K562 (cell line): ENCODE results near the gene KCNMB2. TPM values are rescaled to one million over a fixed set of nuclear protein-coding genes. Genes with fewer than 3 reads are reported as not detected.

Source experiments
- ATAC-seq: fragments of 200-7000 bp; cut with Tn5 transposase; 3 replicates; pipeline ENCODE4 v1.9.1; 2020; ENCODE audit warnings: moderate library complexity
- BruUV-seq: library from RNA; stranded (reverse); fragments of 400-500 nt; replicated peaks from 2 replicates; lab custom pipeline; 2021; lab: Mats Ljungman, UMichigan
- CTCF ChIA-PET: fragments of 300-600 bp; formaldehyde crosslinking; extraction: SDS; loops from one replicate; lab custom pipeline; 2021; ENCODE audit warnings: low intra/inter-chr PET ratio; lab: Yijun Ruan, JAX
- POLR2A ChIA-PET: fragments of 300-600, 350-650 bp; sonication (Branson Sonifier 250); formaldehyde crosslinking; extraction: SDS; loops from one replicate; lab custom pipeline; 2021; ENCODE audit warnings: antibody characterized with exemption, inconsistent platforms; lab: Yijun Ruan, JAX
- DNase-seq, 4 experiments: peaks; one replicate each; pipeline versions ENCODE4 v3.0.0 to v3.0.0-alpha.2; 2011 to 2018; ENCODE audit warnings: low spot score in 3 of 4, mixed read lengths in 3 of 4; ENCODE audit errors: extremely low read depth in 1 of 4
- FAIRE-seq: peaks from 2 replicates; lab custom pipeline; 2011; peaks lifted over from hg19 to GRCh38; lab: Jason Lieb, UNC
- H2AFZ ChIP-seq: 2 replicates; pipeline ENCODE4 v1.6.0; 2011; ENCODE audit warnings: low read depth, low read length, control low read depth, inconsistent platforms
- H3K27ac ChIP-seq: fragments of 200-600 bp; 3 replicates; pipeline ENCODE4 v1.8.0; 2011; ENCODE audit warnings: low read depth, mild to moderate bottlenecking, control low read depth, inconsistent platforms, low read length, moderate library complexity, mixed read lengths; ENCODE audit errors: extremely low read depth
- H3K27me3 ChIP-seq, 2 experiments: fragments of 300-600 bp in 1 of 2; 2 replicates in 1 of 2; 3 replicates in 1 of 2; pipeline versions ENCODE4 v1.6.0 to v1.8.0; 2011; ENCODE audit warnings: inconsistent platforms in 2 of 2, low read length in 2 of 2, mild to moderate bottlenecking in 1 of 2, mixed read lengths in 1 of 2, moderate library complexity in 1 of 2; ENCODE audit not compliant: control insufficient read depth in 2 of 2, insufficient read depth in 2 of 2
- H3K36me3 ChIP-seq: fragments of 300-600 bp; 3 replicates; pipeline ENCODE4 v1.8.0; 2011; ENCODE audit warnings: mild to moderate bottlenecking, low read length, inconsistent platforms; ENCODE audit not compliant: control insufficient read depth, insufficient read depth
- H3K4me1 ChIP-seq, 2 experiments: fragments of 200-600 bp in 1 of 2; replicated peaks in 1 of 2; 2 replicates in 1 of 2; 3 replicates in 1 of 2; pipeline versions ENCODE4 v1.5.1 to v1.8.0; 2011; ENCODE audit warnings: inconsistent platforms in 2 of 2, low read length in 2 of 2, mild to moderate bottlenecking in 1 of 2, mixed read lengths in 1 of 2, moderate library complexity in 1 of 2; ENCODE audit not compliant: control insufficient read depth in 2 of 2, insufficient read depth in 2 of 2
- H3K4me2 ChIP-seq: 2 replicates; pipeline ENCODE4 v1.6.1; 2011; ENCODE audit warnings: low read length, control low read depth, inconsistent platforms, mixed read lengths; ENCODE audit not compliant: insufficient read depth
- H3K4me3 ChIP-seq: fragments of 200-600 bp; sonication (generic), shearing (Covaris generic); 2 replicates; pipeline ENCODE4 v1.5.1; 2016; ENCODE audit warnings: control low read depth, inconsistent platforms
- H3K79me2 ChIP-seq: fragments of 200-600 bp; 3 replicates; pipeline ENCODE4 v1.8.0; 2011; ENCODE audit warnings: low read length, inconsistent platforms; ENCODE audit not compliant: control insufficient read depth, insufficient read depth
- H3K9ac ChIP-seq, 2 experiments: 2 replicates each; pipeline versions ENCODE4 v1.6.0 to v1.6.1; 2011; ENCODE audit warnings: low read depth in 2 of 2, low read length in 2 of 2, control low read depth in 1 of 2, inconsistent platforms in 1 of 2, mild to moderate bottlenecking in 1 of 2, mixed read lengths in 1 of 2; ENCODE audit not compliant: insufficient read depth in 1 of 2
- H3K9me1 ChIP-seq: one replicate; pipeline ENCODE4 v1.6.0; 2011; ENCODE audit warnings: inconsistent platforms, mild to moderate bottlenecking, low read length, moderate library complexity; ENCODE audit not compliant: control insufficient read depth, insufficient read depth
- H3K9me3 ChIP-seq: replicated peaks from 2 replicates; pipeline ENCODE4 v1.5.1; 2011; ENCODE audit warnings: low read depth, low read length, inconsistent platforms; ENCODE audit not compliant: control insufficient read depth, insufficient read depth
- H4K20me1 ChIP-seq: replicated peaks from 2 replicates; pipeline ENCODE4 v1.6.1; 2011; ENCODE audit warnings: low read length, inconsistent platforms, mixed read lengths; ENCODE audit not compliant: control insufficient read depth, insufficient read depth
- CBFA2T3 ChIP-seq: fragments of 450-650 bp; IDR thresholded peaks from 2 replicates; pipeline ENCODE4 v1.6.1; 2017
- CREB1 ChIP-seq, 2 experiments: sonication (generic) in 1 of 2; formaldehyde crosslinking in 1 of 2; IDR thresholded peaks; 2 replicates each; pipeline versions ENCODE4 v1.6.1 to v1.8.0; 2012 to 2022; ENCODE audit warnings: inconsistent platforms in 1 of 2, mild to moderate bottlenecking in 1 of 2, missing genetic modification reagents in 1 of 2, moderate library complexity in 1 of 2
- DACH1 ChIP-seq: fragments of 450-650 bp; IDR thresholded peaks from 2 replicates; pipeline ENCODE4 v1.6.1; 2018; ENCODE audit not compliant: partially characterized antibody
- FOXJ2 ChIP-seq: fragments of 200-800 bp; sonication (Bioruptor generic); IDR thresholded peaks from 2 replicates; pipeline ENCODE4 v1.6.1; 2016; ENCODE audit warnings: missing genetic modification characterization, missing compliant biosample characterization
- GABPA ChIP-seq: fragments of 200-800 bp; sonication (Bioruptor generic); conservative IDR thresholded peaks from 2 replicates; pipeline ENCODE4 v1.6.1; 2016; ENCODE audit warnings: low read depth, missing genetic modification characterization, missing compliant biosample characterization
- LARP7 ChIP-seq: fragments of 450-650 bp; IDR thresholded peaks from 2 replicates; pipeline ENCODE4 v1.6.1; 2016
- NFE2L1 ChIP-seq: fragments of 450-650 bp; IDR thresholded peaks from 2 replicates; pipeline ENCODE4 v1.6.1; 2016; ENCODE audit warnings: missing genetic modification characterization, low read depth, mild to moderate bottlenecking, missing compliant biosample characterization, moderate library complexity, borderline replicate concordance
- POLR2B ChIP-seq: fragments of 450-650 bp; IDR thresholded peaks from 2 replicates; pipeline ENCODE4 v1.6.1; 2018; ENCODE audit warnings: low read depth; ENCODE audit not compliant: partially characterized antibody
- RBBP5 ChIP-seq: fragments of 200-600 bp; sonication (generic); IDR thresholded peaks from 2 replicates; pipeline ENCODE4 v1.6.1; 2012; ENCODE audit warnings: borderline replicate concordance, mild to moderate bottlenecking, low read length, control low read depth, inconsistent platforms; ENCODE audit not compliant: insufficient read depth, poor library complexity, severe bottlenecking
- TAF7 ChIP-seq: fragments of 450-650 bp; IDR thresholded peaks from 2 replicates; pipeline ENCODE4 v1.6.1; 2016; ENCODE audit warnings: missing genetic modification characterization, missing compliant biosample characterization
- TBL1XR1 ChIP-seq, 2 experiments: IDR thresholded peaks; 2 replicates each; pipeline ENCODE4 v1.6.1; 2012; ENCODE audit warnings: improper control_type of control experiment in 2 of 2, low read length in 2 of 2, mild to moderate bottlenecking in 1 of 2
- ZNF133 ChIP-seq: fragments of 250-450 bp; sonication (Bioruptor Pico); IDR thresholded peaks from 2 replicates; pipeline ENCODE4 v1.4.0; 2020; ENCODE audit warnings: mild to moderate bottlenecking
- ZNF224 ChIP-seq: sonication (generic); formaldehyde crosslinking; IDR thresholded peaks from 2 replicates; pipeline ENCODE4 v1.8.0; 2022; ENCODE audit warnings: mild to moderate bottlenecking, missing genetic modification reagents
- ZNF277 ChIP-seq: fragments of 250-450 bp; sonication (Bioruptor Pico); IDR thresholded peaks from 2 replicates; pipeline ENCODE4 v1.8.0; 2022; ENCODE audit warnings: inconsistent platforms, mild to moderate bottlenecking, moderate library complexity, borderline replicate concordance
- WGBS: fragments of 100-300 bp; shearing (Covaris generic); methylation state at CpG from one replicate; pipeline ENCODE4 v1.1.6; 2016; ENCODE audit warnings: low coverage, mixed read lengths; ENCODE audit not compliant: insufficient coverage; ENCODE audit errors: missing lambda C conversion rate; 5-methylcytosine and 5-hydroxymethylcytosine counted together
- in situ Hi-C: fragments of 300-500 bp; cut with MboI; formaldehyde crosslinking; loops from 4 replicates; pipeline ENCODE4 v1.15.0; 2018; ENCODE audit warnings: inconsistent platforms, mixed read lengths
- intact Hi-C: fragments of 100-400 bp; cut with micrococcal nuclease; formaldehyde crosslinking; loops from 2 replicates; pipeline ENCODE4 v1.14.2; 2022
- polyA plus RNA-seq, 8 experiments: library from polyadenylated mRNA; depleted of rRNA in 4 of 8; stranded (reverse) in 5 of 8; unstranded in 3 of 8; fragments of >200 nt; fragmentation: Nextera tagmentation in 2 of 8; fragmentation: Illumina TruSeq in 1 of 8; extraction: Ambion mirVana in 2 of 8; extraction: Trizol in 1 of 8; gene quantifications; 2 replicates each; pipeline versions ENCODE4 v1.2.1 to v1.2.3, GENCODE V29; 2011 to 2014; ENCODE audit warnings: inconsistent platforms in 1 of 8, missing spikeins in 1 of 8
- total RNA-seq, 7 experiments: library from RNA; depleted of rRNA in 6 of 7; stranded (reverse); fragments of >200 nt in 6 of 7; fragmentation: Illumina TruSeq in 2 of 7; extraction: Trizol in 2 of 7; gene quantifications; 2 replicates each; pipeline versions ENCODE4 v1.2.1 to v1.2.3, GENCODE V29; 2011 to 2021; ENCODE audit warnings: low replicate concordance in 1 of 7

Gene KCNMB2
- total and polyA plus RNA-seq, 9 of the 15 experiments (the other 6 are each of a cell fraction or from before 2014, with no cell fraction given): 0.04 to 0.15 TPM; not detected in 7

GRCh38 chr3:178778589-178778988 lies 242.4 kb downstream of the KCNMB2 start:
- FAIRE-seq: no peak
- H3K9me3 ChIP-seq: no peaks in the 10 kb centered on the region
- POLR2A ChIA-PET: no interaction called here
- H3K4me3 ChIP-seq: no peak overlapping the region
- no peaks in the 10 kb centered on the region for H3K36me3 ChIP-seq
- no peak overlapping the region for H3K4me2 ChIP-seq
- H3K27me3 ChIP-seq: no peaks in the 10 kb centered on the region
- no peaks in the 10 kb centered on the region for H3K79me2 ChIP-seq
- no TSS peak for BruUV-seq
- TF ChIP-seq CBFA2T3 (peak; percentile 21; the same call in 1 of the 2 replicates), LARP7 (no peak)
- TF ChIP-seq, all 486 proteins: peak for 1
- Histone ChIP-seq H2AFZ (no peak overlapping the region), H3K27ac (no peak overlapping the region), H4K20me1 (no peaks in the 10 kb centered on the region), H3K4me1 (no peaks in the 10 kb centered on the region), H3K9me1 (no peaks in the 10 kb centered on the region), H3K9ac (no peak overlapping the region)
- in situ Hi-C loops (no loop called here), intact Hi-C loops (no loop called here)
- 5% methylated on average over 4 of the region's 4 CpGs for WGBS
- CTCF ChIA-PET: no interaction called here
- DNase-seq (no peak), ATAC-seq (no peak)

GRCh38 chr3:178785961-178786360 lies 249.7 kb downstream of the KCNMB2 start:
- no peak overlapping the region for H3K4me2 ChIP-seq
- in situ Hi-C loops (no loop called here), intact Hi-C loops (no loop called here)
- no peaks in the 10 kb centered on the region for H3K36me3 ChIP-seq
- no peak overlapping the region for H2AFZ ChIP-seq
- FAIRE-seq: no peak
- H3K9me3 ChIP-seq: no peaks in the 10 kb centered on the region
- no peaks in the 10 kb centered on the region for H3K4me1 ChIP-seq
- no peak overlapping the region for H3K4me3 ChIP-seq
- POLR2A ChIA-PET: no interaction called here
- no peak for DNase-seq
- CTCF ChIA-PET: no interaction called here
- no peak overlapping the region for H3K9ac ChIP-seq
- no peak for TF ChIP-seq TAF7 (tag)
- TF ChIP-seq ZNF224: no peak
- TF ChIP-seq NFE2L1 (tag): no peak
- TF ChIP-seq ZNF277 (CRISPR knock-in tag): no peak
- no peak for TF ChIP-seq DACH1
- TF ChIP-seq FOXJ2 (tag): no peak
- TF ChIP-seq POLR2B: no peak
- no peak for TF ChIP-seq GABPA (tag)
- TF ChIP-seq RBBP5: no peak
- TF ChIP-seq CREB1 (IDR thresholded peaks at IDR 0.05): no peak
- TF ChIP-seq CREB1 (CRISPR knock-in tag; IDR thresholded peaks at IDR 0.05): no peak
- no peak for TF ChIP-seq ZNF133
- TF ChIP-seq TBL1XR1 (IDR thresholded peaks at IDR 0.05; ENCODE audit: low read length in 2 of 2): no peak
- no peaks in the 10 kb centered on the region for H3K9me1 ChIP-seq
- BruUV-seq: no TSS peak
- no peak for ATAC-seq
- H3K27ac ChIP-seq: no peak overlapping the region
- H3K27me3 ChIP-seq: no peaks in the 10 kb centered on the region
- no peaks in the 10 kb centered on the region for H4K20me1 ChIP-seq
- H3K79me2 ChIP-seq: no peaks in the 10 kb centered on the region
